ENCODE results near the gene EI24. TPM values are rescaled to one million over a fixed set of nuclear protein-coding genes. Genes with fewer than 3 reads are reported as not detected.

Gene EI24
- total RNA-seq, 2 experiments from 2014 or later = 42.8 to 44.1 TPM

GRCh38 chr11:125587480-125587879 lies 18.2 kb downstream of the EI24 start:
- no peak for DNase-seq
- CTCF ChIA-PET = no interaction called here
- H3K27ac Mint-ChIP-seq = no peak overlapping the region

GRCh38 chr11:125588505-125588904 lies 19.2 kb downstream of the EI24 start:
- DNase-seq (no peak), ATAC-seq (no peak)
- H3K4me1 Mint-ChIP-seq (ENCODE audit: low read depth) = peaks cover 6% of the 10 kb centered on the region
- POLR2A ChIA-PET = no interaction called here
- no peaks in the 10 kb centered on the region for H3K9me3 Mint-ChIP-seq
- no peak overlapping the region for H3K27ac Mint-ChIP-seq
- no peaks in the 10 kb centered on the region for H3K27me3 Mint-ChIP-seq
- intact Hi-C loops (cut with micrococcal nuclease) = no loop called here
- peaks cover 20% of the 10 kb centered on the region for H3K36me3 Mint-ChIP-seq (ENCODE audit: low read depth)
- CTCF ChIA-PET = no interaction called here
- no peak for TF ChIP-seq CTCF (IDR thresholded peaks at IDR 0.05)
- H3K4me3 Mint-ChIP-seq = no peak overlapping the region

More at GRCh38 chr11:125587480-125587879, 18.2 kb downstream of the EI24 start:
- Mint-ChIP-seq H3K9me3 (no peaks in the 10 kb centered on the region), H3K27me3 (no peaks in the 10 kb centered on the region), H3K36me3 (ENCODE audit: low read depth) (peaks cover 21% of the 10 kb centered on the region), H3K4me3 (no peak overlapping the region), H3K4me1 (ENCODE audit: low read depth) (peaks cover 4% of the 10 kb centered on the region)
- no peak for TF ChIP-seq CTCF (IDR thresholded peaks at IDR 0.05)
- no peak for ATAC-seq
- intact Hi-C loops (cut with micrococcal nuclease) = no loop called here
- POLR2A ChIA-PET = no interaction called here

GRCh38 chr11:125591649-125592304 lies 22.5 kb downstream of the EI24 start:
- H3K36me3 Mint-ChIP-seq (ENCODE audit: low read depth) = peaks cover 29% of the 10 kb centered on the region
- intact Hi-C loops (cut with micrococcal nuclease) = loop anchor here (2.0 kb wide), 1 partner anchor 33 kb away; the partner anchor contains the start of gene CHEK1
- H3K4me3 Mint-ChIP-seq = peak overlapping the region; percentile 100
- peak overlapping the region; percentile 99 for H3K27ac Mint-ChIP-seq
- ChIA-PET CTCF (interaction anchor here (1.3 to 2.0 kb wide), 2 partner anchors 9 to 22 kb away, joined by 4 to 8 read pairs; partner anchors contain the start of gene EI24), POLR2A (interaction anchor here (0.9 to 5.3 kb wide), 7 partner anchors 8 to 105 kb away, joined by 3 to 43 read pairs (median 3); partner anchors contain the start of genes CHEK1 and EI24)
- TF ChIP-seq CTCF (IDR thresholded peaks at IDR 0.05) = no peak
- ATAC-seq = peak; percentile 15
- no peaks in the 10 kb centered on the region for H3K9me3 Mint-ChIP-seq
- H3K4me1 Mint-ChIP-seq (ENCODE audit: low read depth) = peaks cover 28% of the 10 kb centered on the region
- peak; percentile 46 for DNase-seq
- H3K27me3 Mint-ChIP-seq = no peaks in the 10 kb centered on the region

GRCh38 chr11:125592305-125593113 lies 23.2 kb downstream of the EI24 start, which contains the start of gene STT3A:
Gene STT3A (plus strand): TSS chr11:125592852. CDS start chr11:125595916, 3,064 bp downstream.
- no peaks in the 10 kb centered on the region for H3K9me3 Mint-ChIP-seq
- CTCF ChIA-PET = interaction anchor here (0.7 to 2.2 kb wide), 4 partner anchors 9 to 139 kb away, joined by 3 to 9 read pairs (median 4); partner anchors contain the start of gene EI24
- ATAC-seq (peak; percentile 94), DNase-seq (peak; percentile 99)
- POLR2A ChIA-PET = interaction anchor here (0.9 to 5.3 kb wide), 6 partner anchors 9 to 106 kb away, joined by 3 to 43 read pairs (median 4); partner anchors contain the start of genes CHEK1 and EI24
- intact Hi-C loops (cut with micrococcal nuclease) = loop anchor here (2.0 kb wide), 1 partner anchor 32 kb away; the partner anchor contains the start of gene CHEK1
- peaks cover 31% of the 10 kb centered on the region for H3K4me1 Mint-ChIP-seq (ENCODE audit: low read depth)
- no peak for TF ChIP-seq CTCF (IDR thresholded peaks at IDR 0.05)
- H3K27ac Mint-ChIP-seq = peak within 1 kb of the TSS; percentile 99
- H3K36me3 Mint-ChIP-seq (ENCODE audit: low read depth) = peaks cover 34% of the 10 kb centered on the region
- peak within 1 kb of the TSS; percentile 100 for H3K4me3 Mint-ChIP-seq
- no peaks in the 10 kb centered on the region for H3K27me3 Mint-ChIP-seq
